Dermis blood vessel endothelial cell (primary cell): Measurements from ENCODE around the gene RTN4. TPM values are rescaled to one million over a fixed set of nuclear protein-coding genes. Genes with fewer than 3 reads are reported as not detected.

Experiments used
- DNase-seq: peaks from one replicate; pipeline ENCODE4 v3.0.0; 2010
- total RNA-seq: library from RNA; depleted of rRNA; stranded (reverse); fragments of >200 nt; gene quantifications from 2 replicates; pipeline ENCODE4 v1.2.3, GENCODE V29; 2014

The RTN4 gene
- total RNA-seq, 1 donor from 2014 or later: 118 TPM

GRCh38 chr2:55033076-55033742 is 17.0 kb downstream of the RTN4 start:
- DNase-seq: no peak

DNA sequence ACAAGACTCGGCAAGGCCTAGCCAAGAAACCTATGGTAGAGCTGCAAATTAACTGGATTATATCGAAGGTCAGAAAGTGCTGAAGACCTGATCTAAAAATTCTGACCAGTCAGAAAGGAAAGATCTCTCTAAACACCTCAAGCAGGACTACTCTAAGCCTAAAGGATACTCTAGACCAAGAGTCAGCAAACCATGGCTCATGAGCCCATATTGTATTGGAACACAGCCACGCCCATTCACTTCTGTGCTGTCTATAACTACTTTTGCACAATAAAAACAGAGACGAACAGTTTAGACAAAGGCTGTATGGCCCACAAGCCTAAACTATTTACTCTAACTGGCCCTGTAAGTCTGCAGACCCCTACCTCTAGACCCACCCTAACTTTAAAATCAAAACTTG is 18.7 kb downstream of the RTN4 start:
- DNase-seq: no peak

DNA sequence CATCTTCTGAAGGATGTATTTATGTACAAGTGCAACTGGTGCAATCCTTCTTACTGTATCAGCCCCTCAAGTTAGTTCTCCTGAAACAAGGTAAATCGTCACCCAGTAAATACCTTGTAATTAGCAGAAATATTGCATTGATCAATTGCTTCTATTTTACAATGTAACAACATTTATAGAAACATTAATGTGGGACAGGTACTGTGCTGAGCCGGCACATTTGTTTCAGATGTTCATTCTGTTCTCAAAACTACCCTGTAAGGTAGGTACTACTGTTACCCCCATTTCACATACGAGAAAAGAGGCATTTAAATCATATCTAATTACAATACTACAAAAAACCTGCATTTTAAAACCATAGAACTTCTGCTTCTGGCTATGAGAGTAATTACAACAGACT is 19.5 kb downstream of the RTN4 start:
- no peak for DNase-seq

DNA sequence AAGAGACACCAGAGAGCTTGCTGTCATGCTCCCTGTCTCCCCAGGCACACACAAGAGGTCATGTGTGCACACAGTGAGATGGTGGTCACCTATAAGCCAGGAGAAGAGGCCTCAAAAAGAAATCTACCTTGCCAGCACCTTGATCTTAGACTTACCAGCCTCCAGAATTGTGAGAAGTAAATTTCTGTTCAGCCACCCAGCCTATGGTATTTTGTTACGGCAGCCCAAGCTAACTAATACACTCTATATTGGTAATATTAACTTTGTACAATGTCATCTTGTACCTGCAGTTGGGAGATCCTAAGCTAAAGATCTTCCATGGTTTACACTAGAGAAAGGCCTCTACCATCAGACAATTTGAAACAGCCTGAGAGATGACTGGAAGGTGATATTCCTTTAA is 21.2 kb downstream of the RTN4 start:
- DNase-seq: no peak

DNA sequence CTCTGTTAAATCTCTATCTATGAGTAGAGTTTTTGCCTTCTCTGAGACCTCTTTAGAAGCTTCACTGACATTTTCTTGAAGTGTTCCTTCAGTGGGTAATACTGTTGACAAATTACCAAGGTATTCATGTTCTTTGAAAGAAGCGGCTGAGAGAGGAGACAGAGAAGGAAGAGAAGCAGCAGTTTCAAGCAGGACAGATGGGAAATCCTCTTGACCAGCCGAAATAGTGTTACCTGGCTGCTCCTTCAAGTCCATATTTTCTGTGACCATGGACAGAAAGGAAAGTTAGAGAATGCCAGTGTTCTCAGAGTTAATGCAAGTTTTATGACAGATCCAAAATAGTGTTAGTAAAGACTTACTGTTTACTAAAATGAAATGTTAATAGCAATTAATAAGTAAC is 23.0 kb downstream of the RTN4 start:
- DNase-seq: no peak

- peak; percentile 38 for DNase-seq
Observed at GRCh38 chr2:55026202-55026601, 24.0 kb downstream of the RTN4 start.

DNA sequence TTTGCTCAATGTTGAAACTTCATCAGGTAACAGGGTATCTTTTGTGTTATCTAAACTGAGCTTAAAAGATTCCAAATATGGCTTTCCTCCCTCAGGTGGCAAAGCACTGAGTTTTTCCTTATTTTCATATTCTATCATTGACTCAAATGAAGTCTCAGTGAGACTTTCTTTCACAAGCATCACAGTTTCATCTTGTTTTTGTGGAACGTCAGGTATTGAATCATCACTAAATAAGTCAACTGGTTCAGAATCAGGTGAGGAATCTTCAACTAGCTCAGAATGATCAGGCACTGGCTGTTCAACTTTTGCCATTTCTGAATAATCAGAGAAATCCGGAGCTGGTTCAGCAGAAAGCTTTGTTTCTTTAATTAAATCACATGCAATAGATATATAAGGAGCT is 24.6 kb downstream of the RTN4 start:
- no peak for DNase-seq

GRCh38 chr2:55025082-55025481 is 25.2 kb downstream of the RTN4 start:
- no peak for DNase-seq

DNA sequence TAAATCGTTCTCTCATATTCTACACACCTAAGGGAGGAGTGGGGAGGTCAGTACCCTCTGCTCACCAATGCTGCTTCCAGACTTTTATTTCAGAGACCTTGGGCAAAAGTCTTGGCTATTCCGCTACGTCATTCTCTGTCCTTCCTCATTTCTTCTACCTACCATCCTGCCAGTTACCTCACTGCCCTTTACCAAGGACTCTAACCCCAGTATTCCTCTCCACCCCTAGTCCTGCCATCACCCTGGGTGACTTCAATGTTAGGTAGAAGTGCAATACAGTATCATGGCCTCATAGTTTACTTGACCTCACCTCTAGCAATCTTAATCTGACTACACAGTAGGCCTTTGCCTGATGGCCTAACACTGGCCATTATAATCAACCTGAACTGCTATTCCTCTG is 27.8 kb downstream of the RTN4 start:
- no peak for DNase-seq

GRCh38 chr2:55019526-55020258 is 30.6 kb downstream of the RTN4 start:
- DNase-seq: peak; percentile 38

- DNase-seq: no peak
Observed at GRCh38 chr2:55018619-55019018, 31.6 kb downstream of the RTN4 start.

- no peak for DNase-seq
Observed at GRCh38 chr2:55017880-55018279, 32.4 kb downstream of the RTN4 start.

- no peak for DNase-seq
Observed at GRCh38 chr2:55017428-55017827, 32.8 kb downstream of the RTN4 start.

DNA sequence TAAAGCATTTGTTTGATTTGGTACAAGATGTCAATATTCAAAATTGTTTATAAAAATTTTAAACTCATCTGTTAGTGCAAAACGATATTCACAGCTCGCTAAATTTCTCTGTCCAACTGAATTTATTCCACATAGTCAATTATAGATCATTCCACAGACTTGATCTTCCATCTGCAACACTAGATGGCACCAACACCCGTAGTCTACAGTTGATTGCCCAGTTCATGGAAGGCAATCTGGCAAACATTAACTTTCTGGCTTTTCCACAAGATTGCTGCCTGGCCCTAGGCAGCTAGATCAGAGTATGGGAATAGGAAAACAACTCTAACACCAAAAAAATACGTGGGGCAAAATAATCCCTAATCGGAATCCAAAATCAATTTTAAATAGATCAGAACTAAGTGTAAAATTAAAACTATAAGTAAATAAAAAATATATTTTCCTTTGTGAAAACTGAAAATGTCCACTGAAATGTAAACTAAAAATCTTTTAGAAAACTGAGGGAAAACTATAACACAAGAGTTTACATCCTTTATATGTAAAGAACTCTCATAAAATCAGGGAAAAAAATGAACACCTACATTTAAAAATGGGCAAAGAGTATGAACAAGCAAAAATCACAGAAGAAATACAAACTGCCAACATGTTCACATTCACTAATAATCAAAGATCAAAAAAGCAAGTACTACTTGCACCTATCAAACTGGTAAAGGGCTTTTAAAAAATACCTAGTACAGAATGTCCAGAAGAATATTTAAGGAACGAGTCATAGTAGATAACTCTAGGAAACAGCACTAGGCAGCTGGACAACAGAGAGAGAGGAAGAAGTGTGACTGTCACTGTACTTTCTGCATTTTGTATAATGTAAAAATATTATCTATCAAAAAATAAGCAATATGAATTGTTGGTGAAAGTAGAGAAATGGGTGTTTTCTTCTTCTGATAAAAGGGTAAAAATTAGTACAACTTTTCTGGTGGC is 35.0 kb downstream of the RTN4 start:
- DNase-seq: peak; percentile 83

DNA sequence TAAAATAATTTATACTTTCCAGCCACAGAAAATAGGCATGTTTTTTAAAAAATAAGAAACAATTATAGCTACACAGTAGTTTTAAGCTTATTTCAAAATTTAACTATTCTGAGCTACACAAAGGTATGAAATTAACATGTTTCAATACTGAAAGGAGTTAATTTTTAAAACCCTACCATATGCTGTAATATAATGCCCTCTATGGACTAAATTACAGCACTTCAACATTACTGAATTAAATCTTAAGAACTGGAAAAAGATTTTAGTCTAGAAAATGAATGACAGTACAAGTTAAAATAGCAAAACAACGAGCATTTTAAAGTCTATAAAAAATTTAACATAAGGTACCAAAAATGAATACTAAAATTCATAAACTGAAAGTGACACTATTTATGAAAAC is 36.3 kb downstream of the RTN4 start:
- no peak for DNase-seq

GRCh38 chr2:55012672-55013484 is 37.4 kb downstream of the RTN4 start:
- DNase-seq: no peak

GRCh38 chr2:55011831-55012671 is 38.2 kb downstream of the RTN4 start:
- no peak for DNase-seq

DNA sequence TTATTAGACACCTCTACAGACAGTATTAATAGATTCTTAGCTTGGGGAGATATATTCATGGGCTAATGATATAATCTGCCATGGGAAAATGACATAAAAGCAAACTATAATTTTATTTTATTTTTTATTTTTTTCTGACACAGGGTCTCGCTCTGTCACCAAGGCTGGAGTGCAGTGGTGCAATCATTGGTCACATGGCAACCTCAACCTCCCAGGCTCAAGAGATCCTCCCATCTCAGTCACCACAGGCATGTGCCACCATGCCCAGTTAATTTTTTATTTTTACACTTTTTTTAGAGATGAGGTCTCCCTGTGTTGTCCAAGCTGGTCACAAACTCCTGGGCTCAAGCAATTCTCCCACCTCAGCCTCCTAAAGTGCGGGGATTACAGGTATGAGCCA is 39.3 kb downstream of the RTN4 start:
- DNase-seq: no peak

DNA sequence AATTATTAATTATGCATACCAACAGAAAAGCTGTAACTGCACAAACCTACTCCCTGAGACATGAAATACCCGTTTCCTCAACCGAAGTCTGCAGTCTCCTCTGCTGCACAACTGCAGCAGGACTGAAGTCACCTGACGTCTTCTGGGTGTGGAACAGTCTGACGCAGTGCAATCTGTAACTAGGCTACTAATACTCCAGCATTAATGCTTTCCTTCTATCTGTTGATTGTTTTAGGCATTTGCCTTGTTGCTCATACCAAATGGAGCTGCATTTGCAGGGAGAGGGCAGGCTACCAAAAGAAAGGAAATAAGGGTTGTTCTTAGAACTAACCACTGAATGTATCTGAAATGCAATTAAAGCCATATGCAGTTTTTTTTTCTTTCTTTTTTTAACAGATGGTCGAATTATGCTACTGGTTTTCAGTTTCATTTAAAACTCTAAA is 40.1 kb downstream of the RTN4 start:
- peak; percentile 46 for DNase-seq

GRCh38 chr2:55009277-55010060 is 40.8 kb downstream of the RTN4 start:
- DNase-seq: no peak

GRCh38 chr2:55006306-55006705 is 43.9 kb downstream of the RTN4 start:
- DNase-seq: no peak
